Measurements from ENCODE around the gene ECSIT. TPM values are rescaled to one million over a fixed set of nuclear protein-coding genes. Genes with fewer than 3 reads are reported as not detected.

ECSIT gene
- total and polyA plus RNA-seq, 2 experiments from 2014 or later: 17.1 to 28.0 TPM

GRCh38 chr19:11534948-11535347 lies 6.0 kb upstream of the ECSIT start:
- peaks cover 13% of the 10 kb centered on the region; the same call in 1 of the 2 replicates for H3F3A ChIP-seq (ENCODE audit: insufficient read depth)
- no peaks in the 10 kb centered on the region for H3K79me2 ChIP-seq (ENCODE audit: insufficient read depth)
- H2AFZ ChIP-seq: no peak overlapping the region
- H3K4me2 ChIP-seq (ENCODE audit: unreplicated experiment): no peak overlapping the region
- DNase-seq: peak; percentile 30
- peaks cover 24% of the 10 kb centered on the region for H3K4me1 ChIP-seq (ENCODE audit: insufficient read depth)
- in situ Hi-C loops (cut with MboI): no loop called here
- H3K4me3 ChIP-seq: no peak overlapping the region
- H3K27ac ChIP-seq: no peak overlapping the region
- 54% methylated on average over 5 of the region's 5 CpGs for whole genome bisulfite sequencing, 2 experiments (ENCODE audit: low coverage in 1 of 2, low lambda C conversion rate in 2 of 2, missing lambda C conversion rate in 2 of 2)
- no peaks in the 10 kb centered on the region for H3K9me2 ChIP-seq (ENCODE audit: insufficient read depth)
- H3K9ac ChIP-seq: no peak overlapping the region
- no peaks in the 10 kb centered on the region for H4K20me1 ChIP-seq (ENCODE audit: insufficient read depth)
- H3K27me3 ChIP-seq (replicated peaks; ENCODE audit: insufficient read depth): no peaks in the 10 kb centered on the region
- H3K9me3 ChIP-seq (ENCODE audit: low read depth): no peaks in the 10 kb centered on the region
- TF ChIP-seq EZH2phosphoT487 (IDR thresholded peaks at IDR 0.05; ENCODE audit: insufficient read depth, low read depth) (no peak), EZH2 (IDR thresholded peaks at IDR 0.05; ENCODE audit: insufficient read depth, poor library complexity, severe bottlenecking) (no peak)
- no peaks in the 10 kb centered on the region for H3K36me3 ChIP-seq (ENCODE audit: low read depth)

GRCh38 chr19:11534538-11534937 lies 5.6 kb upstream of the ECSIT start:
- H2AFZ ChIP-seq: no peak overlapping the region

GRCh38 chr19:11530432-11530831 lies 1.5 kb upstream of the ECSIT start:
- Histone ChIP-seq H3K9me2 (ENCODE audit: insufficient read depth) (no peaks in the 10 kb centered on the region), H3F3A (ENCODE audit: insufficient read depth) (peaks cover 13% of the 10 kb centered on the region; the same call in 1 of the 2 replicates), H4K20me1 (ENCODE audit: insufficient read depth) (no peaks in the 10 kb centered on the region), H3K4me1 (ENCODE audit: insufficient read depth) (peaks cover 17% of the 10 kb centered on the region), H3K4me3 (no peak overlapping the region), H3K4me2 (ENCODE audit: unreplicated experiment) (no peak overlapping the region), H2AFZ (no peak overlapping the region), H3K79me2 (ENCODE audit: insufficient read depth) (peaks cover 20% of the 10 kb centered on the region), H3K9ac (no peak overlapping the region), H3K27ac (no peak overlapping the region), H3K9me3 (ENCODE audit: low read depth) (no peaks in the 10 kb centered on the region), H3K36me3 (ENCODE audit: low read depth) (no peaks in the 10 kb centered on the region), H3K27me3 (replicated peaks; ENCODE audit: insufficient read depth) (no peaks in the 10 kb centered on the region)
- in situ Hi-C loops (cut with MboI): no loop called here
- 11 to 13% methylated on average over 9 of the region's 9 CpGs for WGBS, 2 experiments (ENCODE audit: low coverage in 1 of 2, low lambda C conversion rate in 2 of 2, missing lambda C conversion rate in 2 of 2)
- no peak for TF ChIP-seq EZH2phosphoT487 (IDR thresholded peaks at IDR 0.05; ENCODE audit: insufficient read depth, low read depth)
- TF ChIP-seq EZH2 (IDR thresholded peaks at IDR 0.05; ENCODE audit: insufficient read depth, poor library complexity, severe bottlenecking): no peak
- peak; percentile 81 for DNase-seq

More at GRCh38 chr19:11534538-11534937, 5.6 kb upstream of the ECSIT start:
- Histone ChIP-seq H3K4me3 (no peak overlapping the region), H3K27me3 (replicated peaks; ENCODE audit: insufficient read depth) (no peaks in the 10 kb centered on the region), H3K4me1 (ENCODE audit: insufficient read depth) (peaks cover 24% of the 10 kb centered on the region), H3K27ac (no peak overlapping the region), H3K9me2 (ENCODE audit: insufficient read depth) (no peaks in the 10 kb centered on the region), H3K9ac (no peak overlapping the region), H3F3A (ENCODE audit: insufficient read depth) (peaks cover 13% of the 10 kb centered on the region; the same call in 1 of the 2 replicates), H3K9me3 (ENCODE audit: low read depth) (no peaks in the 10 kb centered on the region), H3K36me3 (ENCODE audit: low read depth) (no peaks in the 10 kb centered on the region), H3K4me2 (ENCODE audit: unreplicated experiment) (no peak overlapping the region), H4K20me1 (ENCODE audit: insufficient read depth) (no peaks in the 10 kb centered on the region), H3K79me2 (ENCODE audit: insufficient read depth) (no peaks in the 10 kb centered on the region)
- in situ Hi-C loops (cut with MboI): no loop called here
- TF ChIP-seq EZH2 (IDR thresholded peaks at IDR 0.05; ENCODE audit: insufficient read depth, poor library complexity, severe bottlenecking) (no peak), EZH2phosphoT487 (IDR thresholded peaks at IDR 0.05; ENCODE audit: insufficient read depth, low read depth) (no peak)
- WGBS, 2 experiments (ENCODE audit: low coverage in 1 of 2, low lambda C conversion rate in 2 of 2, missing lambda C conversion rate in 2 of 2): 92 to 96% methylated on average over 1 of the region's 1 CpG
- no peak for DNase-seq

GRCh38 chr19:11519138-11519537 lies 9.8 kb downstream of the ECSIT start:
- Histone ChIP-seq H3K9me2 (ENCODE audit: insufficient read depth) (no peaks in the 10 kb centered on the region), H3K36me3 (ENCODE audit: low read depth) (no peaks in the 10 kb centered on the region), H3K27me3 (replicated peaks; ENCODE audit: insufficient read depth) (no peaks in the 10 kb centered on the region), H3K79me2 (ENCODE audit: insufficient read depth) (no peaks in the 10 kb centered on the region), H3F3A (ENCODE audit: insufficient read depth) (no peaks in the 10 kb centered on the region), H4K20me1 (ENCODE audit: insufficient read depth) (no peaks in the 10 kb centered on the region), H3K4me3 (no peak overlapping the region), H3K9me3 (ENCODE audit: low read depth) (no peaks in the 10 kb centered on the region), H2AFZ (no peak overlapping the region), H3K27ac (no peak overlapping the region), H3K9ac (no peak overlapping the region), H3K4me1 (ENCODE audit: insufficient read depth) (no peaks in the 10 kb centered on the region), H3K4me2 (ENCODE audit: unreplicated experiment) (no peak overlapping the region)
- in situ Hi-C loops (cut with MboI): no loop called here
- 84 to 93% methylated on average over 9 of the region's 9 CpGs for WGBS, 2 experiments (ENCODE audit: low coverage in 1 of 2, low lambda C conversion rate in 2 of 2, missing lambda C conversion rate in 2 of 2)
- DNase-seq: no peak
- no peak for TF ChIP-seq EZH2phosphoT487 (IDR thresholded peaks at IDR 0.05; ENCODE audit: insufficient read depth, low read depth)
- TF ChIP-seq EZH2 (IDR thresholded peaks at IDR 0.05; ENCODE audit: insufficient read depth, poor library complexity, severe bottlenecking): no peak

- H3K4me3 ChIP-seq: no peak overlapping the region
- H3F3A ChIP-seq (ENCODE audit: insufficient read depth): no peaks in the 10 kb centered on the region
Measured at GRCh38 chr19:11513946-11514345, 15.0 kb downstream of the ECSIT start.

More at GRCh38 chr19:11513946-11514345, 15.0 kb downstream of the ECSIT start:
- no peak for DNase-seq
- Histone ChIP-seq H3K36me3 (ENCODE audit: low read depth) (no peaks in the 10 kb centered on the region), H3K4me2 (ENCODE audit: unreplicated experiment) (no peak overlapping the region), H3K9me3 (ENCODE audit: low read depth) (no peaks in the 10 kb centered on the region), H3K27me3 (replicated peaks; ENCODE audit: insufficient read depth) (no peaks in the 10 kb centered on the region), H3K27ac (no peak overlapping the region), H3K4me1 (ENCODE audit: insufficient read depth) (no peaks in the 10 kb centered on the region), H3K9me2 (ENCODE audit: insufficient read depth) (no peaks in the 10 kb centered on the region), H3K9ac (no peak overlapping the region), H3K79me2 (ENCODE audit: insufficient read depth) (no peaks in the 10 kb centered on the region), H2AFZ (no peak overlapping the region), H4K20me1 (ENCODE audit: insufficient read depth) (no peaks in the 10 kb centered on the region)
- in situ Hi-C loops (cut with MboI): no loop called here
- TF ChIP-seq EZH2 (IDR thresholded peaks at IDR 0.05; ENCODE audit: insufficient read depth, poor library complexity, severe bottlenecking): no peak
- TF ChIP-seq EZH2phosphoT487 (IDR thresholded peaks at IDR 0.05; ENCODE audit: insufficient read depth, low read depth): no peak
- WGBS, 2 experiments (ENCODE audit: low coverage in 1 of 2, low lambda C conversion rate in 2 of 2, missing lambda C conversion rate in 2 of 2): 96 to 97% methylated on average over 20 of the region's 20 CpGs
